Osteocyte (in vitro differentiated cells): ENCODE measurements around the gene ZNF487. TPM values are rescaled to one million over a fixed set of nuclear protein-coding genes. Genes with fewer than 3 reads are reported as not detected.

ENCODE experiments used
- DNase-seq: peaks from one replicate; pipeline ENCODE4 v3.0.0; 2021; ENCODE audit warnings: mixed read lengths; ENCODE audit not compliant: unreplicated experiment; ENCODE audit errors: extremely low spot score
- H3K27ac Mint-ChIP-seq: one replicate; pipeline ENCODE4 v1.8.0; 2021; ENCODE audit warnings: mild to moderate bottlenecking, mixed read lengths; ENCODE audit not compliant: unreplicated experiment
- H3K27me3 Mint-ChIP-seq: one replicate; pipeline ENCODE4 v1.8.0; 2021; ENCODE audit warnings: mixed read lengths; ENCODE audit not compliant: unreplicated experiment
- H3K36me3 Mint-ChIP-seq: one replicate; pipeline ENCODE4 v1.8.0; 2021; ENCODE audit warnings: mixed read lengths; ENCODE audit not compliant: unreplicated experiment
- H3K4me1 Mint-ChIP-seq: one replicate; pipeline ENCODE4 v1.8.0; 2021; ENCODE audit warnings: mixed read lengths; ENCODE audit not compliant: unreplicated experiment
- H3K4me3 Mint-ChIP-seq: one replicate; pipeline ENCODE4 v1.8.0; 2021; ENCODE audit warnings: mild to moderate bottlenecking, moderate library complexity, mixed read lengths; ENCODE audit not compliant: unreplicated experiment
- H3K9me3 Mint-ChIP-seq: one replicate; pipeline ENCODE4 v1.8.0; 2021; ENCODE audit warnings: mixed read lengths; ENCODE audit not compliant: unreplicated experiment
- CTCF ChIP-seq: fragments of 200-600 bp; sonication (generic); IDR thresholded peaks from 2 replicates; pipeline ENCODE4 v1.5.0; 2021; ENCODE audit warnings: antibody characterized with exemption, mild to moderate bottlenecking, moderate library complexity
- total RNA-seq: library from RNA; stranded (reverse); gene quantifications from 2 replicates; pipeline ENCODE4 v1.2.1, GENCODE V29; 2021

Gene ZNF487
- total RNA-seq, 1 donor from 2014 or later, result 3.6 TPM

GRCh38 chr10:43395571-43396060 lies 41.3 kb upstream of the ZNF487 start:
- peak overlapping the region; percentile 93 for H3K4me3 Mint-ChIP-seq

GRCh38 chr10:43396061-43396927 lies 40.6 kb upstream of the ZNF487 start:
- peak; percentile 88 for DNase-seq
- peak overlapping the region; percentile 95 for H3K27ac Mint-ChIP-seq
- peaks cover 29% of the 10 kb centered on the region for H3K36me3 Mint-ChIP-seq
- H3K27me3 Mint-ChIP-seq, result no peaks in the 10 kb centered on the region
- peak overlapping the region; percentile 93 for H3K4me3 Mint-ChIP-seq
- H3K9me3 Mint-ChIP-seq, result no peaks in the 10 kb centered on the region
- TF ChIP-seq CTCF, result no peak
- H3K4me1 Mint-ChIP-seq, result peaks cover 55% of the 10 kb centered on the region

More at GRCh38 chr10:43395571-43396060, 41.3 kb upstream of the ZNF487 start:
- H3K36me3 Mint-ChIP-seq, result peaks cover 30% of the 10 kb centered on the region
- TF ChIP-seq CTCF, result no peak
- H3K4me1 Mint-ChIP-seq, result peaks cover 52% of the 10 kb centered on the region
- H3K9me3 Mint-ChIP-seq, result no peaks in the 10 kb centered on the region
- no peaks in the 10 kb centered on the region for H3K27me3 Mint-ChIP-seq
- no peak for DNase-seq
- H3K27ac Mint-ChIP-seq, result peak overlapping the region; percentile 95

- H3K27me3 Mint-ChIP-seq, result no peaks in the 10 kb centered on the region
- H3K4me3 Mint-ChIP-seq, result peak overlapping the region; percentile 92
- H3K36me3 Mint-ChIP-seq, result peaks cover 26% of the 10 kb centered on the region
- H3K27ac Mint-ChIP-seq, result peak overlapping the region; percentile 96
- H3K9me3 Mint-ChIP-seq, result no peaks in the 10 kb centered on the region
- DNase-seq, result peak; percentile 89
- TF ChIP-seq CTCF, result no peak
- H3K4me1 Mint-ChIP-seq, result peaks cover 63% of the 10 kb centered on the region
Measured at GRCh38 chr10:43396928-43397624, 39.8 kb upstream of the ZNF487 start.

GRCh38 chr10:43398939-43399319 lies 38.0 kb upstream of the ZNF487 start:
- H3K36me3 Mint-ChIP-seq, result peaks cover 18% of the 10 kb centered on the region
- TF ChIP-seq CTCF, result no peak
- no peaks in the 10 kb centered on the region for H3K9me3 Mint-ChIP-seq
- DNase-seq, result no peak
- H3K27me3 Mint-ChIP-seq, result no peaks in the 10 kb centered on the region
- peaks cover 74% of the 10 kb centered on the region for H3K4me1 Mint-ChIP-seq
- no peak overlapping the region for H3K4me3 Mint-ChIP-seq
- H3K27ac Mint-ChIP-seq, result peak overlapping the region; percentile 71
